Body of pancreas (tissue), 4 donors: Measurements from ENCODE around the gene RNU1-3.

ENCODE experiments used
- CTCF ChIP-seq, 7 experiments: fragments of 450-650 bp in 4 of 7; fragments of 200-600 bp in 3 of 7; sonication (generic) in 3 of 7; IDR thresholded peaks; one replicate each; pipeline ENCODE4 v1.5.1; 2016 to 2019; ENCODE audit warnings: antibody characterized with exemption in 7 of 7
- POLR2A ChIP-seq, 3 donors: fragments of 450-650 bp; IDR thresholded peaks; one replicate each; pipeline ENCODE4 v1.6.1; 2016; ENCODE audit warnings: antibody characterized with exemption in 3 of 3, mild to moderate bottlenecking in 2 of 3

GRCh38 chr1:16630661-16631247, 36.0 kb downstream of the RNU1-3 start:
- TF ChIP-seq CTCF (IDR thresholded peaks at IDR 0.05) (no peak), POLR2A (IDR thresholded peaks at IDR 0.05) (no peak)
